Measurements from ENCODE around the gene PARD3.
"Not testable (repeated sequence)": the region's sequence is repeated elsewhere in the genome, so short reads cannot be mapped to it uniquely, and the experiment has no call there.

PARD3 gene

GRCh38 chr10:34647875-34648865 lies 166.9 kb downstream of the PARD3 start:
- no peak for DNase-seq (ENCODE audit: low spot score)
- Histone ChIP-seq H3K27ac (ENCODE audit: poor library complexity, severe bottlenecking) (no peak overlapping the region), H3K4me3 (ENCODE audit: severe bottlenecking) (no peak overlapping the region), H3K4me1 (ENCODE audit: insufficient read depth, poor library complexity, severe bottlenecking) (no peaks in the 10 kb centered on the region), H3K36me3 (ENCODE audit: low read depth) (no peaks in the 10 kb centered on the region), H3K9me3 (ENCODE audit: severe bottlenecking) (no peaks in the 10 kb centered on the region), H3K27me3 (ENCODE audit: insufficient read depth, poor library complexity, severe bottlenecking) (no peaks in the 10 kb centered on the region)
- no peak for ATAC-seq (ENCODE audit: low read depth)
- TF ChIP-seq CTCF (IDR thresholded peaks at IDR 0.05; ENCODE audit: poor library complexity, severe bottlenecking): no peak

GRCh38 chr10:34647160-34647559 lies 167.9 kb downstream of the PARD3 start:
- H3K4me3 ChIP-seq (ENCODE audit: severe bottlenecking): no peak overlapping the region
- TF ChIP-seq CTCF (IDR thresholded peaks at IDR 0.05; ENCODE audit: poor library complexity, severe bottlenecking): no peak

GRCh38 chr10:34646331-34646730 lies 168.8 kb downstream of the PARD3 start:
- no peak for ATAC-seq (ENCODE audit: low read depth)
- no peak for TF ChIP-seq CTCF (IDR thresholded peaks at IDR 0.05; ENCODE audit: poor library complexity, severe bottlenecking)

More at GRCh38 chr10:34647160-34647559, 167.9 kb downstream of the PARD3 start:
- Histone ChIP-seq H3K36me3 (ENCODE audit: low read depth) (no peaks in the 10 kb centered on the region), H3K4me1 (ENCODE audit: insufficient read depth, poor library complexity, severe bottlenecking) (no peaks in the 10 kb centered on the region), H3K9me3 (ENCODE audit: severe bottlenecking) (no peaks in the 10 kb centered on the region), H3K27me3 (ENCODE audit: insufficient read depth, poor library complexity, severe bottlenecking) (no peaks in the 10 kb centered on the region), H3K27ac (ENCODE audit: poor library complexity, severe bottlenecking) (no peak overlapping the region)
- DNase-seq (ENCODE audit: low spot score): no peak
- ATAC-seq (ENCODE audit: low read depth): no peak

GRCh38 chr10:34644815-34645214 lies 170.3 kb downstream of the PARD3 start:
- H3K4me1 ChIP-seq (ENCODE audit: insufficient read depth, poor library complexity, severe bottlenecking); H3K36me3 ChIP-seq (ENCODE audit: low read depth); H3K27me3 ChIP-seq (ENCODE audit: insufficient read depth, poor library complexity, severe bottlenecking); H3K27ac ChIP-seq (ENCODE audit: poor library complexity, severe bottlenecking); ATAC-seq (ENCODE audit: low read depth); H3K4me3 ChIP-seq (ENCODE audit: severe bottlenecking); DNase-seq (ENCODE audit: low spot score); H3K9me3 ChIP-seq (ENCODE audit: severe bottlenecking): not testable (repeated sequence)

More at GRCh38 chr10:34646331-34646730, 168.8 kb downstream of the PARD3 start:
- H3K9me3 ChIP-seq (ENCODE audit: severe bottlenecking): no peaks in the 10 kb centered on the region
- H3K27me3 ChIP-seq (ENCODE audit: insufficient read depth, poor library complexity, severe bottlenecking): no peaks in the 10 kb centered on the region
- H3K4me1 ChIP-seq (ENCODE audit: insufficient read depth, poor library complexity, severe bottlenecking): no peaks in the 10 kb centered on the region
- H3K36me3 ChIP-seq (ENCODE audit: low read depth): no peaks in the 10 kb centered on the region
- DNase-seq (ENCODE audit: low spot score): no peak
- no peak overlapping the region for H3K4me3 ChIP-seq (ENCODE audit: severe bottlenecking)
- H3K27ac ChIP-seq (ENCODE audit: poor library complexity, severe bottlenecking): no peak overlapping the region

GRCh38 chr10:34644224-34644623 lies 170.9 kb downstream of the PARD3 start:
- H3K9me3 ChIP-seq (ENCODE audit: severe bottlenecking): no peaks in the 10 kb centered on the region
- no peaks in the 10 kb centered on the region for H3K4me1 ChIP-seq (ENCODE audit: insufficient read depth, poor library complexity, severe bottlenecking)
- no peak overlapping the region for H3K4me3 ChIP-seq (ENCODE audit: severe bottlenecking)
- H3K27ac ChIP-seq (ENCODE audit: poor library complexity, severe bottlenecking): no peak overlapping the region
- no peak for TF ChIP-seq CTCF (IDR thresholded peaks at IDR 0.05; ENCODE audit: poor library complexity, severe bottlenecking)
- no peak for DNase-seq (ENCODE audit: low spot score)
- H3K27me3 ChIP-seq (ENCODE audit: insufficient read depth, poor library complexity, severe bottlenecking): no peaks in the 10 kb centered on the region
- no peak for ATAC-seq (ENCODE audit: low read depth)
- H3K36me3 ChIP-seq (ENCODE audit: low read depth): no peaks in the 10 kb centered on the region
